ENCODE results near the gene SUPV3L1. TPM values are rescaled to one million over a fixed set of nuclear protein-coding genes. Genes with fewer than 3 reads are reported as not detected.

SUPV3L1 gene
- total RNA-seq, 2 donors from 2014 or later: 42.2 to 64.1 TPM

DNA sequence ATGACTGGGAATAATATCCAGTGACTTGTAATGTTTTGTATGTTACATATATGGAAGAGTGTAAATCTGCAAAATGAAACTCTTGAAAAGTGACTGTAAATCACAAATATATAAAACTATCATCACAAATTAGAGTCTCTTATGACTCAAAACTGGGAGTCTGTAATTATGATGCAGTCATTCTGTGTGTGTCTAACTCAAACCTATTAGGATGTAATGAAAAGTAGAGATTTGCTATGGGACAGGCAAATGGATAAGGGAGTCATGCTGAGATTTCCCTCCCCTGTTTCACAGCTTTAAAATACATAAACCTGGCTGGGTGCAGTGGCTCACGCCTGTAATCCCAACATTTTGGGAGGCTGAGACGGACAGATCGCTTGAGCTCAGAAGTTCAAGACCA, 31.5 kb downstream of the SUPV3L1 start:
- peaks cover 16% of the 10 kb centered on the region for H3K4me1 Mint-ChIP-seq
- ATAC-seq (no peak), DNase-seq (no peak)
- no peak overlapping the region for H3K4me3 Mint-ChIP-seq
- H3K9me3 ChIP-seq (ENCODE audit: control insufficient read depth, low read length, poor library complexity, severe bottlenecking): no peaks in the 10 kb centered on the region
- H3K27ac Mint-ChIP-seq: no peak overlapping the region
- peaks cover 6% of the 10 kb centered on the region for H3K36me3 Mint-ChIP-seq (ENCODE audit: low read depth)
- H3K27me3 Mint-ChIP-seq: no peaks in the 10 kb centered on the region

DNA sequence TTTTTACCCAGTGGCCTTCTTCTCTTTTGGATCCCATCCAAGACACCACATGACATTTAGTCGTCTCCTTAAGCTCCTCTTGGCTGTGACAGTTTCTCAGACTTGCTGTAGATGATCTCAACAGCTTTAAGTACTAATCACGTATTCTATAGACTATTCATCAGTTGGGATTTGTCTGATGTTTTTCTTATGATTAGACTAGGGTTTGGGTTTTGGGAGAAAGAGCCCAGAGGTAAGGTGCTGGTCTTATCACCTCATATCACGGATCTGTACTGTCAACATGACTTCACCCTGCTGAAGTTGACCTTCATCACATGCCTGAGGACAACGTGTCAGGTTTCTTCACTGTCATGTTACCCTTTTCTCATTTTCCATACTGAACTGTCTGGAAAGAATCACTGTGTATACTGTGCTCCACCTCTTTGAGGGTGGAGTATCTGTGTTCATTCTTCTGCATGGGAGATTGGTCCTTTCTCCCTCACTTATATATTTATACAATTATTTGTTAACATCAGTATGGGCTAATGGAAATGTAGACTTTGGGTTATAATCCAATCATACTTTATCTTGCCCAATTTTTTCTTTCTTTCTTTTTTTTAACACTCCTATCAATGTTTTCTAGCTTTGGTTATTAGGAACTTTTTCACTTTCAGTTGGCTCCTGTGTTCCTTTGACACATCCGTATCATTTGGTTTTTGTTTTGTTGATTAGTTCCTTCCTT, 33.7 kb downstream of the SUPV3L1 start:
- no peaks in the 10 kb centered on the region for H3K9me3 ChIP-seq (ENCODE audit: control insufficient read depth, low read length, poor library complexity, severe bottlenecking)
- no peak overlapping the region for H3K4me3 Mint-ChIP-seq
- no peaks in the 10 kb centered on the region for H3K27me3 Mint-ChIP-seq
- peak overlapping the region; percentile 8 for H3K27ac Mint-ChIP-seq
- peaks cover 16% of the 10 kb centered on the region for H3K4me1 Mint-ChIP-seq
- no peak for ATAC-seq
- peaks cover 2% of the 10 kb centered on the region for H3K36me3 Mint-ChIP-seq (ENCODE audit: low read depth)
- DNase-seq: no peak

DNA sequence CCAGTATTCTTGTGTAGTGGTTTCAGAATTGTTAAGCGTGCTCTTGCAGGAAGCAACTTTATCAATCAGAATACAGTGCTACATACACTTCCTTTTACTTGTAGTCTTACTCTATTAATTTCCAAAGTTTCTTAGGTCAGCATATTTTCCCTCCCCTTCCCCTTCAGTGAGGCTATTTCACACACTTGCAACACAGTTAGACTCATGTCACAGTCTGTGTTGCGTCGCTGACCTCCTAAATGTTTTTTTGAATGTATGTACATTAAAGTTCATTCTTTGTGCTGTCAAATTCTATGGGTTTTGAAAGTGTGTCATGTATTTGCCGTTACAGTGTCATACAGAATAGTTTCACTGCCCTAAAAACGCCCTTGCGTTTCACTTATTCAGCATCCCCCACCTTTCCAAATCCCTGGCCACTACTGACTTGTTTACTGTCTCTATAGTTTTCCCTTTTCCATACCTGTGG, 34.7 kb downstream of the SUPV3L1 start:
- DNase-seq: no peak
- H3K4me1 Mint-ChIP-seq: peaks cover 16% of the 10 kb centered on the region
- no peaks in the 10 kb centered on the region for H3K9me3 ChIP-seq (ENCODE audit: control insufficient read depth, low read length, poor library complexity, severe bottlenecking)
- peak overlapping the region; percentile 91 for H3K27ac Mint-ChIP-seq
- no peaks in the 10 kb centered on the region for H3K36me3 Mint-ChIP-seq (ENCODE audit: low read depth)
- peak; percentile 37 for ATAC-seq
- no peaks in the 10 kb centered on the region for H3K27me3 Mint-ChIP-seq
- H3K4me3 Mint-ChIP-seq: no peak overlapping the region

DNA sequence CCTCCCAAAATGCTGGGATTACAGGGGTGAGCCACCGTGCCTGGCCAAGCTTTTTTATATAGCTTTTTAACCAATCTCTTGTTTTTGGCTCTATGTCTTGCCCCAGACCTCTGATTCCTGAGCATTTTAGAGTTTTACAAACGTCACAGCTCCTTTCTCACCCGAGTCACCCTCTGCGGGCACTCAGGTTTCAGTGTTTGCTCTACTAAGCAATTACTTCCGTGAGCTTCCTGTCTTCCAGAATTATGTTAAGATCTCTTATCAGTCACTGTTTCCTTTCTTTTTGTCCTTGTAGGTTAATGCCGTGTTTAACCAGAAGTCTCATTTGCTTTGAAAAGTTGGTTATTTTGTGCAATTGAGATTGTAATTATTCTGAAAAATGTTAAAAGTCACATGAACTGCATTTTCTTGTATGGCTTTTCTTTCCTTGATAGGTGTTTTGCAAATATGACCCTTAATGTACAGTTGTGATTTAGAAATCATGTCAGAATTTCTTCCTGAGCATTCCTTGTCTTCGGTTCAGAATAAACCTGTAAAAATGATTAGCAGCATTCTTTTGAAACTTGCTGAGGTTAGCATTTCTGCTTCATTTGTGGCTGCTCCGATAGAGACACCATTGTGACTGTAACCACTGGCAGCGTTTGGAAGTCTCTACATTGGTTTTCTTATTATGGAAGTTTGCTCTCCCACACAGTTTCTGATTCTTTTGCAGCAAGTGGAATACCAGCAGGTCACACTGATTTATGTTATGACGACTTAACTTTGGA, 35.6 kb downstream of the SUPV3L1 start:
- peak overlapping the region; percentile 91 for H3K27ac Mint-ChIP-seq
- H3K36me3 Mint-ChIP-seq (ENCODE audit: low read depth): no peaks in the 10 kb centered on the region
- H3K4me1 Mint-ChIP-seq: peaks cover 16% of the 10 kb centered on the region
- DNase-seq (no peak), ATAC-seq (peak; percentile 74)
- no peaks in the 10 kb centered on the region for H3K9me3 ChIP-seq (ENCODE audit: control insufficient read depth, low read length, poor library complexity, severe bottlenecking)
- H3K27me3 Mint-ChIP-seq: no peaks in the 10 kb centered on the region
- peak overlapping the region; percentile 57 for H3K4me3 Mint-ChIP-seq

DNA sequence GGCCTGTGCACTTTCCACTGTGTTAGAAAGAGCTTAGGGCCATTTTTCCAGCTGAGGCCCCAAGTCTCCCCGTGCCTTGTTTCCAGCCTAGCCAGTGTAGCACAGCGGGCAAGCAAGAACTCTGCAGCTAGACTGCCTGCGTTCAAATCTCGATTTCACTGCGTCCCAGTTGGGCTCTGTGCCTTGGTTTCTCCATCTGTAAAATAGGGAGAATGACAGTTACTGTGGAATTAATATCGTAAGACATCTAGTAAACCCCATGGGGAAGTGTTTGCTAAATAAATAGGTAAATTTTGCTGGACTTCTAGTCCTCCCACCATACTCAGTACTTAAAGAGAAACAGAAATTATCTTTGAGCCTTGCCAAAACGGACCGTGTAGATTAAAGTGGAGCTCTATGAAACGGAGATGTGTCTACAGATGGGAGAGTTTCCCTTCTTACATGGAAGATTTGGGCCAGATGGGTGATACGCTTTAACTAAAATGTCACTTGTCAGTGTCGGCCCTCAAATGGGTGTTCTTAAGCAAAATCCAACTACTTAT, 36.6 kb downstream of the SUPV3L1 start:
- no peaks in the 10 kb centered on the region for H3K9me3 ChIP-seq (ENCODE audit: control insufficient read depth, low read length, poor library complexity, severe bottlenecking)
- Mint-ChIP-seq H3K4me1 (peaks cover 18% of the 10 kb centered on the region), H3K4me3 (no peak overlapping the region), H3K36me3 (ENCODE audit: low read depth) (no peaks in the 10 kb centered on the region), H3K27me3 (no peaks in the 10 kb centered on the region), H3K27ac (no peak overlapping the region)
- no peak for DNase-seq
- no peak for ATAC-seq

DNA sequence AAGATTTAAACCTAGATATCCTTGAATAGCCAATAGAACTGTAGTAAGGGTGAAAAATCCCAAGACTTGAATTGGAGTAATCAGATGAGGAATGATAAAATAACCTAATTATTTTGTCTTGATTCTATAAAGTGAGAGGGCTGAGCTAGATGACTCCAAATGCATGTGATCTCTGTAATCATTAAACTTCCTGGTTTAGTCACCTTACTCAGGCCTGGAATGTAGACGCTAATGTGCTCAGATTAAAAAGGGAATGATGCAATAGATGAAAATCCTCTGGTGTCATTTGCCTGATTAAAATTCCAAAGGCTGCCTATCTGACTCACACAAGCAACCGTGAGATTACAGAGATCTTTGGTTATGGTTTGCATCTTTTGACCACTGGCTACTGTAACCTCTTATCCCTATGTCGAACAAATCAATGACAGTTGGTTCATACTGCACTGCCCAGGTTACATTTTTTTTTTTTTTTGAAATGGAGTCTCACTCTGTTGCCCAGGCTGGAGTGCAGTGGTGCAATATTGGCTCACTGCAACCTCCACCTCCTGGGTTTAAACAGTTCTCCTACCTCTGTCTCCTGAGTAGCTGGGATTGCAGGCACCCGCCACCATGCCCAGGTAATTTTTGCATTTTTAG, 37.2 kb downstream of the SUPV3L1 start:
- Mint-ChIP-seq H3K36me3 (ENCODE audit: low read depth) (no peaks in the 10 kb centered on the region), H3K4me1 (peaks cover 21% of the 10 kb centered on the region), H3K27ac (no peak overlapping the region), H3K27me3 (no peaks in the 10 kb centered on the region), H3K4me3 (no peak overlapping the region)
- no peaks in the 10 kb centered on the region for H3K9me3 ChIP-seq (ENCODE audit: control insufficient read depth, low read length, poor library complexity, severe bottlenecking)
- ATAC-seq (no peak), DNase-seq (no peak)

DNA sequence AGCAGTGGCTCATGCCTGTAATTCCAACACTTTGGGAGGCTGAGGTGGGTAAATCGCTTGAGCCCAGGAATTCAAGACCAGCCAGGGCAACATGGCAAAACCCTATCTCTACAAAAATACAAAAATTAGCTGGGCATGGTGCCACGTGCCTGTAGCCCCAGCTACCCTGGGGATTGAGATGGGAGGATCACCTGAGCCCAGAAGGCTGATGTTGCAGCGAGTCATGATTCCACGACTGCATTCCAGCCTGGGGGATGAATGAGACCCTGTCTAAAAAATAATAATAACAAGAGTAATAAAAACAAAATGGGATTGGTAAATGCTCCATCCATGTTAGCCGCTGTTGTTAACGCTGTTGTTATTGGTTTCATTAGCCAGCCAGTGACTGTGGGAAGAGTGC, 38.8 kb downstream of the SUPV3L1 start:
- H3K27me3 Mint-ChIP-seq: no peaks in the 10 kb centered on the region
- DNase-seq (no peak), ATAC-seq (no peak)
- no peaks in the 10 kb centered on the region for H3K36me3 Mint-ChIP-seq (ENCODE audit: low read depth)
- H3K4me1 Mint-ChIP-seq: peaks cover 29% of the 10 kb centered on the region
- no peak overlapping the region for H3K27ac Mint-ChIP-seq
- H3K9me3 ChIP-seq (ENCODE audit: control insufficient read depth, low read length, poor library complexity, severe bottlenecking): no peaks in the 10 kb centered on the region
- no peak overlapping the region for H3K4me3 Mint-ChIP-seq

DNA sequence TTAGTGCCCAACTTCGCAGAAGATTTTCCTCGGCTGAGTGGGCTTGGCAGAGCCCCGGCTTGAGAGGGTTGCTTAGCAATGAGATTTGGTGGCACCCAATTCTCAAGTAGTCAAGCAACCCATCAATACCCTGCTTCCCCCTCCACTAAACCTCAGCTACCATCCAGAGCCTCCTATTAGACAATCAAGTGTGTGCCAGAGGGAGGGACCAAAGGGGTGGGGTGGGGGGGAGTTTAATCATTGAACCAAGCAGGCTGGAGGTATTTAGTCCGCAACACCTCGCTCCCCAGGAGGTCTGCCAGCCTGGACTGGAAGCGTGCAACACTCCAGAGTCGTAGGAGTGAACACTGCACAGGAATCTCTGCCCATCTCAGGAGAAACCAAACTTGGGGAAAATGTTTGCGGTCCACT, 40.0 kb downstream of the SUPV3L1 start, which contains the start of gene HKDC1:
TSS of gene HKDC1 (plus strand) at position 292 of the 411 bp plus-strand sequence. CDS start at position 396, 104 bp downstream.
- H3K9me3 ChIP-seq (ENCODE audit: control insufficient read depth, low read length, poor library complexity, severe bottlenecking): no peaks in the 10 kb centered on the region
- peak within 1 kb of the TSS; percentile 59 for H3K4me3 Mint-ChIP-seq
- ATAC-seq (no peak), DNase-seq (no peak)
- H3K4me1 Mint-ChIP-seq: peaks cover 25% of the 10 kb centered on the region
- no peaks in the 10 kb centered on the region for H3K36me3 Mint-ChIP-seq (ENCODE audit: low read depth)
- peak within 1 kb of the TSS; percentile 27 for H3K27ac Mint-ChIP-seq
- no peaks in the 10 kb centered on the region for H3K27me3 Mint-ChIP-seq

DNA sequence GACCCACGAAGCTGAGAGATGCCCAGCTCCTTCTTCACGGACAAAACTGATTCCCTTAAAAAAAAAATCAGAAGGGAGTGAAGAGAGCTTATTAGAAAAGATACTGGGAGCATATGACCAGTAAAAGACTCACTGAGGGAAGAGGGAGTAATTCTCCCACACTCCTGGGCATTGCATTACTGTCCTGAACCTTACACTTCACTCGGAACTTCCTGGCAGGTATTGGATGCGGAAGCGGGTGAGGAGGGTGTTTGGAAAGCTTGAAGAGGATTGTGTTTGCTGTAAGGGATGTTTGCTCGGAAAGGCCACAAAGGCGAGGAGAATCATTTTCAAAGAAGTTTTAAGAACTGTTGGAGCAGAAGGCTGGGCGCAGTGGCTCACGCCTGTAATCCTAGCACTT, 40.5 kb downstream of the SUPV3L1 start:
- Mint-ChIP-seq H3K4me1 (peaks cover 26% of the 10 kb centered on the region), H3K27ac (peak overlapping the region; percentile 27), H3K4me3 (peak overlapping the region; percentile 59), H3K27me3 (no peaks in the 10 kb centered on the region), H3K36me3 (ENCODE audit: low read depth) (no peaks in the 10 kb centered on the region)
- H3K9me3 ChIP-seq (ENCODE audit: control insufficient read depth, low read length, poor library complexity, severe bottlenecking): no peaks in the 10 kb centered on the region
- DNase-seq (no peak), ATAC-seq (no peak)

DNA sequence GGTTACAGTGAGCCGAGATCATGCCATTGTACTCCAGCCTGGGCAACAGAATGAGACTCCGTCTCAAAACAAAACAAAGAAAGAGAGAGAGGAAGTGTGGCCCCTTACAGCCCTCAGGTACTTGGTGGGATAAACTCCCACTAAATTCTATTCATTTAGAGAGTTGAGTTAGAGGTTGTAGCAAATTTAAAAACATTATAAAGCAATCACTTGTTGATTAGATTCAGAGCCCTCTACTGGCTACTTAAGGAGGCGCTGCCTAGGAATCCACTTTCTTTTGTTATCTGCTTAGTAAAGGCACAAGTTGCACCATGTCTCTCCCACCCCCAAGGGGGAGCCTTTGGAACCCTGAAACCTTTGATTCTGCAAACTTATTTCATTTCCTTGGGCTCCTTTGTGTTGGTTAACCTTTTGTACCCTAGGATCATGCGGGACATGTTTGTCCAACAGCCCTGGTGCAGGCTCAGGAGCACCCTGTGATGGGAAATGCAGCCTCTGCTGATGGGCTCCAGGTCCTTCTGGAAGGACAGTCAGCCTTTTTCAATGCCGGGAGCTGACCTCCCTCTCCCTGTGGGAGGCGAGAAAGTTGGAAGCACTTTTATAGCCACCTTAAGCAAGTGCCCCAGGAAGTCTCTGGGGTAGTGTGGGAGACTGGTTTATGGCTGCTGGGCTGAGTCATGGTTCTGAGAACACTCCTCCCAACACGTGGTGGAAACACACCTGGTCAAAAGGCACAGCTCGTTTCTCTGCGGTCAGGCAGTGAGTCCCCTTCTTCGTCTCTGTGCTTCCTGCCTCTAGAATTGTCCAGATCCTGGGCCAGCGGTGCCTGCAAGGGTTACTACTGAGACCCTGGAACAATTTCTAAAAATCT, 42.4 kb downstream of the SUPV3L1 start:
- DNase-seq (peak in 2 of 3 donors; percentile 21 to 24), ATAC-seq (peak; percentile 86)
- Mint-ChIP-seq H3K36me3 (ENCODE audit: low read depth) (no peaks in the 10 kb centered on the region), H3K4me1 (peaks cover 27% of the 10 kb centered on the region), H3K4me3 (peak overlapping the region; percentile 67), H3K27ac (peak overlapping the region; percentile 87), H3K27me3 (no peaks in the 10 kb centered on the region)
- H3K9me3 ChIP-seq (ENCODE audit: control insufficient read depth, low read length, poor library complexity, severe bottlenecking): no peaks in the 10 kb centered on the region

DNA sequence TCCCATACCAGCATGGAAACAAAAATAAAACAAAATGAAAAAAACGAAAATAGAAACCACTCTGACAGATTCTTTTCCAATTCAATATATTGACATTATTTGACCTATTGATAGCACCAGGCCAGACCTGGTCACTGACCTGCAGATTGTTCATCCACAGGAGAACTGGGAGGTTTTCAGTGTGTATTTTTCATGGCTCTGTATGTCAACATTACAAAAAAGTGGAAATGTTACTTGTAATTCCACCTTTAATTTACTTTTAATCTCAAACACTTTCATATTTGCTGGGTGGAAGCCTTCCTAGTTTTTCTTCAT, 43.0 kb downstream of the SUPV3L1 start:
- Mint-ChIP-seq H3K4me1 (peaks cover 31% of the 10 kb centered on the region), H3K27ac (no peak overlapping the region), H3K27me3 (no peaks in the 10 kb centered on the region), H3K36me3 (ENCODE audit: low read depth) (no peaks in the 10 kb centered on the region), H3K4me3 (peak overlapping the region; percentile 67)
- DNase-seq: no peak
- H3K9me3 ChIP-seq (ENCODE audit: control insufficient read depth, low read length, poor library complexity, severe bottlenecking): no peaks in the 10 kb centered on the region
- ATAC-seq: no peak

DNA sequence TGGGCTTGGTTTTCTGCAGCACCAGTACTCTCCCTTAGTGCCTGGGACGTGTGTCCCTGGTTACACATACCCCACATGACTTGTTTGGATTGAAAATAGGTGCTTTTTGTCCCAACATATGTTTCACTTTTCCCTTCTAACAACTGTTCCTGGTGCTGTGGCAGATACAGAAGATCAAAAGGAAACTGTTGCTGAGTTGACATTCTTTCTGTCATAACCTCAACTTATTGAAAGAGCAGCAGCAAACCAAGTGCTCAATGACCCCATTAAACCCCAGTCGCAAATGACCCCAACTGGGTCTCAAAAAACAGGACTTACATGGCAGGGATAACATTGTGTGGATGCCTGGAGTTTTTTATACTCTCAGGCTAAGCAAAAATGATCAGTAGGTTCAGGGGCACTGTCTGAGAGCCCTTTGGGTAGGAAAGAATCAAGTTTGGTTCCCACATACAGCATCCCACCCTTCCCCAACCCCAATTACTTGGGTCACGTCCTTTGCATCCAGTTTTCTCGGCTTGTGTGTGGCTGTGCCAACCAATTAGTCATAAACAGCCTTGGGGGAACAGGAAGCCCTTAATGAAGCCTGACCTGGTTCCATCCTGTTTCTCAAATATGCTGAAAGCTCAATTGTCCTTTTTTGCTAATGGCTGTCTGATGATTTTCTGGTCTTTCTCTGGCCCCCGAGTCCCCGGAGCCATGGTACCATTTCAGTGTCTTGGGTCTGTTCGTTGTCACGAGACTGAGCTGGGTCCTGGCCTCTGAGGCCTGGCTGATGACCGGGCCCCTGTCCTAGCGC, 45.0 kb downstream of the SUPV3L1 start:
- peak overlapping the region; percentile 76 for H3K27ac Mint-ChIP-seq
- H3K4me1 Mint-ChIP-seq: peaks cover 51% of the 10 kb centered on the region
- H3K36me3 Mint-ChIP-seq (ENCODE audit: low read depth): no peaks in the 10 kb centered on the region
- ATAC-seq: no peak
- no peak for DNase-seq
- peak overlapping the region; percentile 77 for H3K4me3 Mint-ChIP-seq
- H3K9me3 ChIP-seq (ENCODE audit: control insufficient read depth, low read length, poor library complexity, severe bottlenecking): no peaks in the 10 kb centered on the region
- H3K27me3 Mint-ChIP-seq: no peaks in the 10 kb centered on the region

All from T-helper 17 cell (primary cell).